Muscle layer of colon (tissue), 2 donors: Measurements from ENCODE around the gene UBAC2.

Experiments used
- H3K27ac ChIP-seq: one replicate; pipeline ENCODE4 v1.7.0; 2013; ENCODE audit warnings: low read depth, mild to moderate bottlenecking, low read length, moderate library complexity
- H3K27me3 ChIP-seq, 2 donors: one replicate each; pipeline ENCODE4 v1.7.0; 2013; ENCODE audit warnings: low read length in 2 of 2, mild to moderate bottlenecking in 2 of 2; ENCODE audit not compliant: insufficient read depth in 2 of 2, control insufficient read depth in 1 of 2
- H3K36me3 ChIP-seq: one replicate; pipeline ENCODE4 v1.7.0; 2013; ENCODE audit warnings: mild to moderate bottlenecking, low read length; ENCODE audit not compliant: insufficient read depth
- H3K4me1 ChIP-seq: one replicate; pipeline ENCODE4 v1.7.0; 2013; ENCODE audit warnings: mild to moderate bottlenecking, low read length; ENCODE audit not compliant: insufficient read depth
- H3K4me3 ChIP-seq, 2 donors: one replicate each; pipeline ENCODE4 v1.7.0; 2013; ENCODE audit warnings: low read length in 2 of 2, low read depth in 1 of 2, mild to moderate bottlenecking in 1 of 2, moderate library complexity in 1 of 2
- H3K9ac ChIP-seq: one replicate; pipeline ENCODE4 v1.7.0; 2013; ENCODE audit warnings: low read length
- H3K9me3 ChIP-seq: one replicate; pipeline ENCODE4 v1.7.0; 2013; ENCODE audit warnings: mild to moderate bottlenecking, low read length
- donor health status: abdominal sarcoma.
- donor health status: Adenocarcinoma of cecum.

The UBAC2 gene

GRCh38 chr13:99373436-99373835, 172.8 kb downstream of the UBAC2 start:
- peaks cover 14% of the 10 kb centered on the region for H3K36me3 ChIP-seq
- H3K27ac ChIP-seq = no peak overlapping the region
- H3K9ac ChIP-seq = no peak overlapping the region

GRCh38 chr13:99374169-99374991, 173.7 kb downstream of the UBAC2 start:
- Histone ChIP-seq H3K9ac (no peak overlapping the region), H3K27ac (no peak overlapping the region), H3K27me3 (no peaks in the 10 kb centered on the region), H3K4me3 (no peak overlapping the region), H3K9me3 (no peaks in the 10 kb centered on the region), H3K4me1 (no peaks in the 10 kb centered on the region), H3K36me3 (peaks cover 11% of the 10 kb centered on the region)

More at GRCh38 chr13:99373436-99373835, 172.8 kb downstream of the UBAC2 start:
- Histone ChIP-seq H3K9me3 (no peaks in the 10 kb centered on the region), H3K4me3 (no peak overlapping the region), H3K27me3 (no peaks in the 10 kb centered on the region), H3K4me1 (no peaks in the 10 kb centered on the region)

GRCh38 chr13:99374994-99375737, 174.5 kb downstream of the UBAC2 start:
- H3K36me3 ChIP-seq = peaks cover 5% of the 10 kb centered on the region
- H3K9ac ChIP-seq = no peak overlapping the region
- H3K27ac ChIP-seq = no peak overlapping the region
- H3K4me3 ChIP-seq = no peak overlapping the region
- H3K4me1 ChIP-seq = no peaks in the 10 kb centered on the region
- H3K27me3 ChIP-seq = no peaks in the 10 kb centered on the region
- H3K9me3 ChIP-seq = no peaks in the 10 kb centered on the region

- Histone ChIP-seq H3K4me1 (no peaks in the 10 kb centered on the region), H3K4me3 (no peak overlapping the region), H3K27me3 (no peaks in the 10 kb centered on the region), H3K9ac (no peak overlapping the region), H3K36me3 (peaks cover 5% of the 10 kb centered on the region), H3K27ac (no peak overlapping the region), H3K9me3 (no peaks in the 10 kb centered on the region)
These were observed 175.1 kb downstream of the UBAC2 start for GRCh38 chr13:99375738-99376080.

DNA sequence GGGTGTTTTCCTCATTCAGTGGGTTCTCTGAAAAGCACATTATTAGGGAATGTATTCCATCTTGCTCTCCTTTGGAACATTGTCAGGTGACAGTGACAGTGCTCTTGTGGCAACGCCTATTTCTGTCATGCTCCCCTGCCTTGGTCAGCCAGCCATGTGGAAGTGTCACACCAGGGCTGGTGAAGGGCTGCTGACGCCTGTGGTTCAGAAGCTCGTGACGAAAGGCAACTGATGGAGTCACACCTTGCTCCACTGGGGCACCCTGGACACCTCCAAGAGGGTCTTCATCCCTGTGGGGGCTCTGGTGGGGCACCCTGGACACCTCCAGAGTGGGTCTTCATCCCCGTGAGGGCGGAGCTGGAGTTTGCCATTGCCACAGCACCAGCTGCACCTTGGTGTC, 175.5 kb downstream of the UBAC2 start:
- Histone ChIP-seq H3K36me3 (peaks cover 5% of the 10 kb centered on the region), H3K4me1 (no peaks in the 10 kb centered on the region), H3K4me3 (no peak overlapping the region), H3K27me3 (no peaks in the 10 kb centered on the region), H3K9me3 (no peaks in the 10 kb centered on the region), H3K9ac (no peak overlapping the region), H3K27ac (no peak overlapping the region)

GRCh38 chr13:99376924-99377323, 176.3 kb downstream of the UBAC2 start:
- no peak overlapping the region for H3K27ac ChIP-seq
- no peaks in the 10 kb centered on the region for H3K9me3 ChIP-seq
- H3K4me1 ChIP-seq = no peaks in the 10 kb centered on the region
- H3K9ac ChIP-seq = no peak overlapping the region
- H3K36me3 ChIP-seq = peaks cover 5% of the 10 kb centered on the region
- H3K4me3 ChIP-seq = no peak overlapping the region
- no peaks in the 10 kb centered on the region for H3K27me3 ChIP-seq

DNA sequence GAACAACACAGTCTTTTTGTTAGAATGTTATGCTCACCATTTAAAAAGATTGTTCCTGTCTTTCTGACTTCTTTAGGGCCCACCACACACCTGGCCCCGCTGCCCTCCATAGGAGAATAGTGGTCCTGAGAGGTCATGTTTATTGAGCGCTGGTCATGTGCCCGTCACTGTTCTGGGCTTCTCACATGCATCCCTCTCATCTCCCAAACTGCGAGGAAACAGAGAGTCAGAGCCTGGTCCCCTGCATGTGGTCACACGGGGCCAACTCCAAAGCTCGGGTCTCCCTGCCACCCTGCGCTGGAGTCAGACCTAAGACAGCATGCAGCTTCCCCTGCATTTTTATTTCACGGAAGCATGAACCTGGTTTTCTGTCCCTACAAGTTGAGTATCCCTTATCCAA, 177.0 kb downstream of the UBAC2 start:
- Histone ChIP-seq H3K4me3 (no peak overlapping the region), H3K36me3 (peaks cover 5% of the 10 kb centered on the region), H3K4me1 (no peaks in the 10 kb centered on the region), H3K27me3 (no peaks in the 10 kb centered on the region), H3K27ac (no peak overlapping the region), H3K9ac (no peak overlapping the region), H3K9me3 (no peaks in the 10 kb centered on the region)

GRCh38 chr13:99378985-99379733, 178.5 kb downstream of the UBAC2 start:
- H3K27me3 ChIP-seq = no peaks in the 10 kb centered on the region
- H3K9me3 ChIP-seq = no peaks in the 10 kb centered on the region
- H3K4me3 ChIP-seq = no peak overlapping the region
- H3K27ac ChIP-seq = no peak overlapping the region
- no peak overlapping the region for H3K9ac ChIP-seq
- H3K36me3 ChIP-seq = peaks cover 5% of the 10 kb centered on the region
- H3K4me1 ChIP-seq = no peaks in the 10 kb centered on the region

- no peak overlapping the region for H3K27ac ChIP-seq
- H3K4me1 ChIP-seq = no peaks in the 10 kb centered on the region
- no peak overlapping the region for H3K9ac ChIP-seq
These were observed 179.5 kb downstream of the UBAC2 start for GRCh38 chr13:99379856-99380801.

DNA sequence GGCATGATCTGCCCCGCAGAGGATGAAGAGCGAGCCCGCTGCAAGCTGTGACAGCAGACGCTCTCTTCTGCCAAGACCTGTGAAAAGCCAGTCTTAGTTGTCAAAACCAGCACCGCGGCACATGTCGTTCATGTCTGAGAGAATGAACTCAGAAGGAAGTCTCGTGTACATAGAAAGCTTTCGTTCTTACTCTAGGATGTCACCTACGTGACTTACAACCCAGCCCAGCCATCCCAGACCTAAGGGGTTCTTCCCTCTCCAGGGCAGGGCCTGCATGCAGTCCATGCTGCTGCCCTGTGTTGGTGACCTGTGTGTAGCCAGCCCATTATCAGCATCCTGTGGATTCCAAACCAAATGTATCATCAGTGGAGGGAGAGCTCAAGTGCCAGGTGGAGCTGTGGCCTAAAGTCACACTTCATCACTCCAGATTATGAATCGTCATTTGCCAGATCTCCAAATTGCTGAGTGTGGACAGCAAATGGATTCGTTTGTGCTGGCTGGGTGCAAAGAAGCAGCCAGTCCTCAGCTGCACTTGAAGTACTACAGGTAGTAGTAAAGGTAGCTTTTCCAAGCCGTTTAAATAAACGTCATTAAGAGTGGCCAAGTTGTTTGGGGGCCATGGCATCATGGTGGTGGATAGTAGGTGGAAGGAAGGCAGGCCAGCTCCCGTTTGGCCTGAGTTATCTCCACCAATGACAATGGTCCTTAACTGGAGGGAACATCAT, 180.4 kb downstream of the UBAC2 start:
- Histone ChIP-seq H3K9ac (no peak overlapping the region), H3K36me3 (peaks cover 5% of the 10 kb centered on the region), H3K4me1 (no peaks in the 10 kb centered on the region)

More at GRCh38 chr13:99379856-99380801, 179.5 kb downstream of the UBAC2 start:
- Histone ChIP-seq H3K4me3 (no peak overlapping the region), H3K36me3 (peaks cover 5% of the 10 kb centered on the region), H3K27me3 (no peaks in the 10 kb centered on the region), H3K9me3 (no peaks in the 10 kb centered on the region)

More for the DNA sequence above, 180.4 kb downstream of the UBAC2 start:
- Histone ChIP-seq H3K9me3 (no peaks in the 10 kb centered on the region), H3K27ac (no peak overlapping the region), H3K4me3 (no peak overlapping the region), H3K27me3 (no peaks in the 10 kb centered on the region)
